Head of caudate nucleus (tissue), 42 donors: ENCODE measurements around the gene SORCS1.

ENCODE experiments used
- DNase-seq, 42 donors: peaks; one replicate each; pipeline versions ENCODE4 v3.0.0 to v3.0.0-alpha.2; 2020 to 2021; ENCODE audit warnings: mixed read lengths in 7 of 42
- intact Hi-C: fragments of 100-400 bp; cut with DNase I; formaldehyde crosslinking; loops from one replicate; pipeline ENCODE4 v1.15.0; 2022

Gene SORCS1

DNA sequence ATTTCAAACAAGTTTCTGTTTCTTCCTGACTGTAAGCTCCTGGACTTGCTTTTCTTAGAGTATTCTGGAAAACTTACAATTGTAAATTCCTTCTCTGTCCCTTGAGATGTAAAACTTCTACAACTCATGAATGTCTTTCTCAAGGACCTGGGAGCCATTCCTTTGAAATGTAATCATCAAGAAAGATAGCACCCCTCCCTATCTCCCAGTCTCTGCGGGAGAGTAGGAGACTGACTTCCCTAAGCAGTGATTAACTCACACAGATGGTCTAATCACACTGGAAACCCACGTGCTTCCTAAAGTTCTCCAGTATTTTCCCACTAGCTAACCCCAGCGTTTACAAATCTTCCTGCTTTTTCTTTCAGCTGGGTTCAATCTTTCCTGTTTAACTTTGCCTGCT, 549.4 kb downstream of the SORCS1 start:
- no peak for DNase-seq
- intact Hi-C loops = no loop called here

DNA sequence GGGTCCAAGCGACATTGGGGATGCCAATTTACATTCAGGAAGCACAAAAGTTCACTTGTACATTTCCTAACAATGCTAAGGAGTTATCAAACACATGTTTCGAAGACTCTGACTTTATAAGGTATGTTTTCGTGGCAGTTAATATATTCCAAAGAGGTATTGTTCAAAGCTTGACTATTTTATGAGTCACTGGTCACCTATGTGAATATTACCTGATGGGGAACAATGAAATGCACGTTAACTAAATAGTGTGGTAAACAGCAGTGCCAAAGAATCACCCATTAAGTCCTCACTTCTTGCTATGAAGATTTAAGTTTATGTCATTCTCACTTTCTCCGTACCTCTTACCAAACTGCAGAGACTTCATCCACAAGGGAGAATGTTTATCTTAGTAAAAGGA, 550.2 kb downstream of the SORCS1 start:
- no peak for DNase-seq
- intact Hi-C loops = no loop called here

DNA sequence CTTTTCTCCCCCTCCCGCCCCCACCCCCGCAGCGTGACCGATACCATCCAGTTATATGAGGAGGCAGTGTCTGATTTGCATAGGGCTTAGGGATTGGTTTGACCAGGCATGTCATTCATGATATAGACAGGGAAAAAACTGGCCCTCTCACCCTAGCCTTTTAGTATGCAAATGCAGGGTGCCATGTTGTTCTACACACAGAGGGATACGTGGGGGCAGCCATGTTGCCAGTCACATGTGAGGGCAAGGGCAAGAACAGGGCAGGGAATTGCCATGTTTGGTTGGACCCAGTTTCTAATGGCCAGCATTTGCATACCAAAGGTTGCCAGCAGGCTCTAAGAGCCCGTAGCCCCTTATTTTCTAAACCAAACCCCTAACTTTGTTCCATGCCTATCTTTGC, 552.1 kb downstream of the SORCS1 start:
- DNase-seq = no peak
- intact Hi-C loops = no loop called here

DNA sequence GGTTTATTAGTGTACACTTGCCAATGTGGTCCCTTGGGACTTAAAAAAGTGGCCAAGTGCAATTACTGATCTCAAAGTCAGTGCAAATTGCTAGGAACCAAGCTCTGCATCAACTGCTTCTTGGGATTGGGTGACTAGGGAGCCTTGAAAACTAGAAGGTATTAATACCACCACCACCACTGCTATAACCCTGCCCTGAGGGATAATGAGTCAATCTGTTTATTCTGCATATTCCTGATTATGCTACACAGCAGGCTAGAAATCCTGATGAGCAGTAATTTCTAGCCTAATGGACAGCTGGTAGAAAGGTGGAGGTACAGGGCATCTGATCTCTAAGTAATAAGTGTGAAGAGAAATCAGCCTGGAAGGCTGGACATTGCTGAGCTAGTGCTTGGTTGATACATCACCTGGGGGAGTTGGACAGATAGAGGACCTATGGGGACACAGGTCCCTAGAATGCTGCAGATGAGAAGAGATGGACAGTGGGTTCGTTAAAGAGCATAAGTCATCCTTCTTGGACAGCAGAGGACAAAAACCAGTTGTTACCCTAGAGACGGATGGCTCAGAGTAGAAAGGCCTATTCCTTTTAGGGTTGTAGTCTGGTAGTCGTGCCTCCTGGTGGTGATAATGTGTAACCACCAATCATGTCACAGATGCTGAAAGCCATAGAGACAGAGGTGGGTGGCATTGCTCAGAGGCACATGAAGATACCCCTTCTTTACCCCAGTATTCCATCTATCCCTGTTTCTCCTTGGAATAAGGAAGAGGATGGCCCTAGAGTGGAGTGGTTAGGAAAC, 554.8 kb downstream of the SORCS1 start:
- DNase-seq = peak in 2 of 42 donors; percentile 10 to 47
- intact Hi-C loops = no loop called here

DNA sequence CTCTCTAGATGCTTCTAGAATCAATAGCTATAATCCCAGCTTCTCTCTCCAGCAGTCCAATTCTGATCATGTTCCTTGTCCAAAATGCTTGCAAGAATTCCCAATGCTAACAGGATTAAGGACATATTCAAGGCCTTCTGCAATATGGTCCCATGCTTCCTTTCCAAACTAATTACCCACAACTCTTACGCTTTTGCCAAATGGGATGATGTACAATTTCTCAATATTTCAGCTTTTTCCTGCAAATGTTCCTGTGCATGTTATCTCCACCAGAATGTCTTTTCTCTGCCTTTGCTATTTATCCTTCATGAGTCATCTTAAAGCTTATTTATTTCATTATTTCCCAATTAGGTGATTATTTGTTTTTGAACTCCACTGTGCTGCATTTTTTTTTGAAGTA, 556.4 kb downstream of the SORCS1 start:
- intact Hi-C loops = no loop called here
- DNase-seq = no peak

DNA sequence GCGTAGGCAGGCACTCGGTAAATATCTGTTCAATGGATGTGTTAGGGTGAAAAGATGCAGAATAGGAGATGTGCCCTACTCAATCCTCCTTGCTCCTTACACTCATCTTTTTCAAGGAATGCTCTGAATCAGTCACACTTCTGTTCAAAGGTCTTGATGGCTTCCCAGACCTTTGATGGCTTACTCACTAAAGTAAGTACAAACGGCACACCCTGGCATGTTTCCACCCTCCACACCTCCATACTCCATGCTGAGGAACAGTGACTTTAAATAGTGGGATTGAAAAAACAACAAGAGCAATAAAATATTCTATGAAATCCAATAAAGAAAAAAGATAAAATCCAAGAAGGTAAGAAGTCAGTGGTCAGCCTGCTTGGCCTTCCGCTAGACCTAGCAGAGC, 569.2 kb downstream of the SORCS1 start:
- peak in 12 of 42 donors; percentile 11 to 60 (median 28) for DNase-seq
- intact Hi-C loops = no loop called here

DNA sequence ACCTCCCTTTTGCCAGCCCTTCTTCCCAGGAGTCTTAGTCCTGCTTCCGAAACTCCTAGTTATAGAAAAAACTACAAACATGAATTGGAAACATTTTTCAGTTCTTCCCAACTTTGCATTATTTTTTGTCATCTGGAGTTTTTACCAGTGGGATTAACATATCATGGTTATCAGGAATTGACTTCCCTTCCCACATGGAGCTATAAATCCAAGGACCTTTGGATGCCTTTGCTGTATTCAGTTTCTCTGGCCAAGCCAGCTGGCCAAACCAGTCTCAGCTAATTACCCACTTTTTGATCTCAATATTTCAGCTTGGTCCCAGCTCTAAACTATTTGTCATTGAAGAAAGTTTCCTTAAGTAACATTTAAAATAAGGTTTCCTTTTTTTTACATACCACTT, 570.6 kb downstream of the SORCS1 start:
- intact Hi-C loops = no loop called here
- DNase-seq = no peak

DNA sequence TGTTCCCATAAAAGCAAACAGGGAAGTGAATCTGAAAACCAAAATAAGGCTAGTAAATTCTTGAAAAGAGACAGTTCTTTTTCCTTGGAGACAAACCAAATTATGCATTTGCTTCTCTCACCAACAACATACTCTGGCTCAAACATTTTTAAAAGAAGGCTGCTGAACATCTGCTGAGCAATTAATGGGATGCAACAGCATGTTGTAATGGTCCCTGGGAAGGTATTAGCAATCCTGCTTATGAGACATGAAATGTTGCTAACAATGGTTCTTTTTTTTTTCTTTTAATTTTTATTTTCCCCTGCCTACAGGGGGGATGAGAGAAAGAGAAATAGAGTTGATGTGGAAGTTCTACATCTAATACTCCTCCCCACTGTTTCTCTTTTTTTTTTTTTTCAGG, 572.1 kb downstream of the SORCS1 start:
- intact Hi-C loops = no loop called here
- DNase-seq = no peak

DNA sequence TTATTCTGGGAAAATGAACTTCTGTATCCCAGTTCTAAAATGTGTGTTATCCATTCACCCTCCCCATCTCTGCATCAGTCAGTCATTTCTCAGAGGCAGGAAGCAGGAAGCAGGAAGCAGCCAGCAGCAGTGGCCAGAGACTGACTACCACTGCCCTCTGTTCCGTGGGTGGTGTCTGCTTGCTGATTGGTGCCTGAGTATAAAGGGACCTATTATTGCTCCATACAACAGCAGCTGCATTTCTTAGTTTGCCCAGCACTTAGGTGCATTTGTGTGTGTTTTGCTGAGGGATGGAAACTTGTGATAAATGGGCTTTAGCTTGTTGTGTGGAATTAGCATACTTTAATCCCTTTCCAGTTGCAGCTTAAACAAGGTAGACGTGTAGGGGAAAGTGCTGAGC, 582.2 kb downstream of the SORCS1 start:
- DNase-seq = peak; percentile 40 to 90 (median 79)
- intact Hi-C loops = no loop called here

DNA sequence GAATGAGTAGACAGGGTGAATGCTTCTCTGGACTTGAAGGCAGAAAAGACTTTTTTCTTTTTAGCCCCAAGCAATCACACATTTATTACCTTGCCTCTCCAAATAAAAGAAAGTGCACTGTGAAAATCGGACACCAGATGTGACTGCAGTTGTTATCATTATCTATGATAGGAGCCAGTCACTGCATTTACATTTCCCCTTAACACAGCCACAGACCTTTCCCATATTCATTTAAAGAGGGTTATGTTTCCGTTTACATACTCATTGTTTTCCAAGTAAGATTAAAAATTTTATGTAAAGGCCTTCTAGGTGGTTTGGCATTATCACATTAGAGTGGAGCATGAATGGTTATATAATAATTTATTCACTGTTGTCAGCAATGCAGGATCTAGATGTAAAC, 586.8 kb downstream of the SORCS1 start:
- intact Hi-C loops = no loop called here

DNA sequence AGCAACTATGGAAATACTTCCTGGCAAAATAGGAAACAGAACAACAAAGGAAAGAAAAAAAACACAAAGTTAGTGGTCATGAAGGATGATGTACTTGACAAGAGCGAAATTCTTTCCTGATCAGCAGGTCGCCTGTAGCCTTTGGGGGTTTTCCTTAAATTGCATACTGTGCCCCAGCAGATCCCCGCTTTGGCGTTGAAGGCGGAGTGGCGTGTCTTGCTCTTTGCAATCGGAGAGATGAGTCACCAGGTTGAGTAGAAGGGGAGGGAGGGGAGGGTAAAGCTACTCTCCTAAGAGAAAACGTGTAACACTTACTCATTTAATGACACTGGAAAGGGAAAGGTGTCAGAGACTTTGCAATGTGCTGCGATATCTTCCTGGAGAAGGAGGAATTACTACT, 587.2 kb downstream of the SORCS1 start:
- peak in 39 of 42 donors; percentile 17 to 83 (median 52) for DNase-seq
- intact Hi-C loops = no loop called here

More for the DNA sequence above, 586.8 kb downstream of the SORCS1 start:
- DNase-seq = no peak

DNA sequence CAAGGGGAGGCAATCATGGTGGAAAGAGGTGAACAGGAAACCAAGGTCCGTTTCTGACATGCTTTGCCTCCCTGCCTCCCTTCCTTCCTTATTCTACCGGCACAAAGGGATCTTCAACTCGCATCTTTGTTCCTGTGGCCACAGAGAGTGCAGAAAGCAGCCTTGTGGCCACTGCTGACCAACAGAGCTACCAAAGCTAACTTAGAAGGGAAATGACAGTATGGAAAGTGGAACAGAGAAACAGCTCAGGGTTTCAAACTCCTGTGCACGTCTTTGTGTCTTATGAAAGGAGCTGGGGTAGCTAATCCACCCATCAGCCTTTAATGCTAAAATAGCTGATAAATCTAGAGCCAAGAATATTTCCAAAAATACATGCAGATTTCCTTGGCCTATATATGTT, 588.0 kb downstream of the SORCS1 start:
- intact Hi-C loops = no loop called here
- no peak for DNase-seq

DNA sequence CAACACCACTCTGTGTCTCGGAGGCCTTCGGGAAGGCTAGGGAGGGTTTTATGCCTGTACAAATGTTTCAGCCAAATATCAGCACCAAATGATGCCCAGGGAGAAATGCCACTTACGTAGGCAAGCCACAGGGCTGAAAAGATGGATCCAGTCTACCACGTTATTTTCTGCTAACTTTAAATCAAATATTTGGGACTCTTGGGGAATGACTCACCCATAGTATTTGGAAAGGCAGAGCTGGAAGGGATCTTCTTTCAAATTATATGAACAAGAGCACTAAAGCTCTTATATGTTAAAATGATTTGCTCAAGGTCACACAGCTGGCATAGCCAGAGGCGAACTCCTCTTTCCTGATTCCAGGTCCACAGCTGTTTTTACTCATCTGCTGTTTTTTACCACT, 591.4 kb downstream of the SORCS1 start:
- intact Hi-C loops = loop anchor here (5.0 kb wide), 1 partner anchor 176 kb away; no protein-coding TSS in a partner anchor

DNA sequence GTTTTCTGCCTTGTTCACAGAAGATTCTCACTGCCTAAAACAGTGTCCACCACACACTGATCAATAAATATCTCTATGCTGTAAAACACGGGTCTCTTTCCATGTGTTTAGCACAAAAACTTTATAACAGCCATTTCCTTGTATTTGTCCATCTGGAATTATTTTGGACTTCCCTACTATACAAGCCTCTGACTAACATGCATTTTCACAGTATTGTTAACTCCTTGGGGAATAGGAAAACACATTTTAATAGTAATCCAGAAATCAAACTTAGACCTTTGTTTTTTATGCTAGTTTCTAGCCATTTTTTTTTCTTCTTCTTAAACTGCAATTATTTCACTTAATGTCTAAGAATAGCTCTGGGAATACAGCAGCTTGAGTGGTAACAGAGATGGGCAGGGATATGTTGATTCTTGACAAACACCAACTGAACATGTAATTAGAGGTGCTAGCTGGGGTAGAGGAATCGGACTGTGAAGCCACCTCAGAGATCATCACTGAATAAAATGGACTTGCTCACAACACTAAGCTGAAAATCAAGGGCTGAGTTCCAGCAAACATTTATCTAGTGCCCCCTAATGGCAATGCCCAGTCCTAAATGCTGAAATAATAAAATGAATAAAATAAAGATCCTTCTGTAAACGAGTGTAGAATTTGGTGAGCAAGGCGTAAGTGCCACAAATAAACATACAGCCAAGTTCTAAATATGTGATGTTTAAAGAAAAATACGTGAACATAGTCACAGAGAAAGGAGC, 593.1 kb downstream of the SORCS1 start:
- intact Hi-C loops = loop anchor here (5.0 kb wide), 1 partner anchor 174 kb away; no protein-coding TSS in a partner anchor
- peak in 28 of 42 donors; percentile 13 to 80 (median 43) for DNase-seq

More for the DNA sequence above, 591.4 kb downstream of the SORCS1 start:
- no peak for DNase-seq

DNA sequence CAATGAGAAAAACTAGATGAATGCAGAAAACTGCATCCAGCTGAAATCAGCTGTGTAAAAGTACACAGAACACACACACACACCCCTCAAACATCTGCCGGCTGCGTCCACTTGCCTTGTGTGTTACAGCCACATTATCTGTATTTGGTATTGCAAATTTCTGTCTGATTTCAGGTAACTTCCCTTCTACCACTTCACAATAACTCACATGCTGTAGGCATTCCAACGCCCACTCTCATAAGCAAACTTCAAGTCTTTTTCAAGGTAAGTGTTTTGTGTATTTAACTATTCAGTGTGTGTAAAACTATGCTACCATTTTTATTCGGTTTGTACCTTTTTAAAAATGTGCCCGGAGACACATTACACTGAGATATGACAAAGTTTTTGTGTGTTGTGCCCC, 594.2 kb downstream of the SORCS1 start:
- no peak for DNase-seq
- intact Hi-C loops = loop anchor here (5.0 kb wide), 1 partner anchor 173 kb away; no protein-coding TSS in a partner anchor

DNA sequence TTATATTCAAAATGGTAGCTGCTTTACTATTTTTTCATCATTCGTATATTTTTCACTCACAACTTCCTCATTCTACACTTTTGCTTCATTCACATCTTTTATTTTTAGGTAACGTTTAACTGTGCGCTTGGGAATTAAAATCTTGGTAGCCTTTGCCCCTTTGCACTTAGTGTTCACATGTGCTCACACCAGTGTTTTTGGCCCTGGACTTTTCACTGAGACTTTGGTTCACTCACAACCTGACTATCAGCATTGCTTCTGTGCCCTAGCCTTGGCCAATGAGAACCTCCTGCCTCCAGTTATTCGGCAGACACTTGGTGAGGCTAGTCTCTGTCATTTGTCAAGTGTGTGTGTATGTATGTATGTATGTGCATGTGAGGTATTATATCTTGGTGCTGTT, 596.9 kb downstream of the SORCS1 start:
- intact Hi-C loops = no loop called here

DNA sequence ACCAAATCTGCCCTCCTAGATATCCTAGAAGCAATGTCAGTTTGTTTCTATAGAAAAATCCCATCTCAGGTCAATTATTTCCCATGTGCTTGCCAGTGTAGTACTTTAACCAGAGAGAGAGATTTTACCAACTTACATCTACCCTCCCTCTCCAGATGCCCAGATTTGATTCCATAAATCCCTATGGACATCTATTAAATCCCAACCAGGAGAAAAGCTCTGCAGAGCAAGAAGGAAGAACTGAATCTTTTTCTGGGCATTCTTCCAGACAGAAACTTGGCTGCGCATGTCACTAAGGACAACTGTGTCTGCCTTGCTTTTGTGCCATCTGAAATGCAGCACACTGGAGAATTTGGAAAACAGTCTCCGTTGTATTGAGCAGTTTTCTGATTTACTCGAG, 597.6 kb downstream of the SORCS1 start:
- intact Hi-C loops = no loop called here
- DNase-seq = peak in 22 of 42 donors; percentile 6 to 71 (median 44)

More for the DNA sequence above, 596.9 kb downstream of the SORCS1 start:
- no peak for DNase-seq

DNA sequence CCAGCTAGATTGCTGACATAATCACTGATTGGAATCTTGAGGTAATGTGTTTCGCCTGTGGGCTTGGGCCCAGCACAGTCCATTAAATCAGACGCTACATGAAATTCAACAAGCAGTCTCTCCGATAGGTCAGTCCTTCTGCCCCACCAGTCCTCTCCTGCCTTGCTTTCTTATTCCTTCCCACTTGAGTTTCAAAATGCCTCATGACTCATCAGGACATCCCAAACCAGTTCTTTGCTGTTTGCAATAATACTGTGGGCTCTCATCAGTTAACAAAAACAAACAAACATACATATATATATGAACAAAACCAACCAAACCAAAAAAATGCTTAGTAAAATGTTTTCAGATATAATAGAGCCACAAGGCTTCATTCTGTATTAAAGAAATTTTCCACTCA, 599.0 kb downstream of the SORCS1 start:
- intact Hi-C loops = no loop called here
- DNase-seq = no peak

DNA sequence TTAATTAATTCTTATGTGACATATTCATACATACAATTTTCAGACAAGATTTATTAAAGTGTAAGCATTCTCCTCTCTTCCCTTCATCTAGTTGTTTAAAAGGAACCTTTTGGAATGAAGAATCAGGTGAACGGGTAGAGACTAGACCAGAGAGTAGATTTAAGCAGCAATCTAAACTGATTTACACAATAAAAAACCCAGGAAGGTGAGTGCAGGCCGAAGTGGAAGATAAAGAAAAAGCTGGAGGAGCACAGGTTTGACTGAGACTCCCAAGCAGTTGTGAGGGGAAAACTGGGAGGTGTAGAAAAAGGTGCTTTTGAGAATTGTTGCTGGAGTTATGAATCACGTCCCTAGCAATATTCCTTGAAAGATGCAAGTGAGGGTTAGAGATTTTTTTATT, 601.1 kb downstream of the SORCS1 start:
- intact Hi-C loops = no loop called here
- DNase-seq = no peak

DNA sequence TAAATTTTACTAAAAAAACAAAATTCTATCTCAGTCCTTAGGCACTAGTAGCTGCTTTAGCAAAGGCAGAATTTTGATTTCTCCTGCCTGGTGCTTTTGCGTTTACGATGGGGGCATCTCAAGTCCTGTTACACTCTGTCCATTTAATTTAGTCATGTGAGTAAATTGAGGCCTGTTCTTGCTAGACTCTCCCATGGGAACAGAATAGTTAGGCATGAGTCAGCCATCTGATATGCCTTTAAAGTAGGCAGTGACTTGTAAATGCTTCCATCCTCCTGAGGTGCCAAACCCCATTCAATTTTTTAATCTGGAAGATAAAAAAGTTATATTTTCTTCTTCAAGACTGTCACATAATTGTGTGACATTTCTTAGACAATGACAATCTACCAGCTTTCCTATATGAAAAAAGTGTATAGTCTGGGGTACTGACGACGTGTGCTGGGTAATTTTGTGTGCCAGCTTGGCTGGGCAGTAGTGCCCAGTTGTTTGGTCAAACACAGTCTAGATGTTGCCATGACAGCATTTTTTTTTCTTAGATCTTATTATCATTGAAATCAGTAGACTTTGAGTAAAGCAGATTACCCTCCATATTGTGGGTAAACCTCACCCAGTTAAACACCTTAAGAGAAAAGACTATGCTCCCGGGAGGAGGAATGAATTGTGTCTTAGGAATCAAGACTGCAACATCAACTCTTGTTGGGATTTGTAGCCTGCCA, 603.4 kb downstream of the SORCS1 start:
- no peak for DNase-seq
- intact Hi-C loops = no loop called here
